ENCODE measurements around the gene EDARADD.

GRCh38 chr1:236514703-236515442 is 120.8 kb downstream of the EDARADD start:
- TF ChIP-seq POLR2AphosphoS5 (IDR thresholded peaks at IDR 0.05; ENCODE audit: low read depth, low read length), result no peak
- no peak for TF ChIP-seq CTCF (IDR thresholded peaks at IDR 0.05; ENCODE audit: control extremely low read depth in 1 of 3, insufficient read depth in 1 of 3, low read depth in 1 of 3, low read length in 3 of 3)
- TF ChIP-seq POLR2A (IDR thresholded peaks at IDR 0.05; ENCODE audit: control extremely low read depth in 1 of 2, low read depth in 2 of 2, low read length in 2 of 2), result no peak
- TF ChIP-seq RAD21 (IDR thresholded peaks at IDR 0.05 in 1 of 2, conservative IDR thresholded peaks at IDR 0.05 in 1 of 2; ENCODE audit: low read depth in 2 of 2, low read length in 2 of 2), result no peak
- TF ChIP-seq ZNF274 (IDR thresholded peaks at IDR 0.05; ENCODE audit: borderline replicate concordance, extremely low read depth, low read length), result no peak
- no peak for TF ChIP-seq SIN3A (conservative IDR thresholded peaks at IDR 0.05 in 1 of 2, IDR thresholded peaks at IDR 0.05 in 1 of 2; ENCODE audit: low read depth in 1 of 2, low read length in 2 of 2)
- TF ChIP-seq, protein P1, sequence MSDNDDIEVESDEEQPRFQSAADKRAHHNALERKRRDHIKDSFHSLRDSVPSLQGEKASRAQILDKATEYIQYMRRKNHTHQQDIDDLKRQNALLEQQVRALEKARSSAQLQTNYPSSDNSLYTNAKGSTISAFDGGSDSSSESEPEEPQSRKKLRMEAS (IDR thresholded peaks at IDR 0.05), result no peak
- TF ChIP-seq, protein P2, sequence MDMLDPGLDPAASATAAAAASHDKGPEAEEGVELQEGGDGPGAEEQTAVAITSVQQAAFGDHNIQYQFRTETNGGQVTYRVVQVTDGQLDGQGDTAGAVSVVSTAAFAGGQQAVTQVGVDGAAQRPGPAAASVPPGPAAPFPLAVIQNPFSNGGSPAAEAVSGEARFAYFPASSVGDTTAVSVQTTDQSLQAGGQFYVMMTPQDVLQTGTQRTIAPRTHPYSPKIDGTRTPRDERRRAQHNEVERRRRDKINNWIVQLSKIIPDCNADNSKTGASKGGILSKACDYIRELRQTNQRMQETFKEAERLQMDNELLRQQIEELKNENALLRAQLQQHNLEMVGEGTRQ (IDR thresholded peaks at IDR 0.05; ENCODE audit: low read length), result no peak
- TF ChIP-seq SP1 (IDR thresholded peaks at IDR 0.05; ENCODE audit: low read depth, low read length), result no peak
- TF ChIP-seq SIRT6 (IDR thresholded peaks at IDR 0.05; ENCODE audit: low read length), result no peak
- no peak for TF ChIP-seq POU5F1 (IDR thresholded peaks at IDR 0.05; ENCODE audit: low read depth, low read length)
- TF ChIP-seq CHD2 (IDR thresholded peaks at IDR 0.05; ENCODE audit: low read length), result no peak
